HepG2 (cell line): ENCODE results near the gene INSIG1. TPM values are rescaled to one million over a fixed set of nuclear protein-coding genes. Genes with fewer than 3 reads are reported as not detected.

Experiments used
- ATAC-seq: fragments of 200-7000 bp; cut with Tn5 transposase; 3 replicates; pipeline ENCODE4 v1.9.1; 2020; ENCODE audit warnings: mild to moderate bottlenecking, moderate library complexity
- BruUV-seq: library from RNA; stranded (reverse); fragments of 400-500 nt; replicated peaks from 2 replicates; lab custom pipeline; 2021; lab: Mats Ljungman, UMichigan
- CTCF ChIA-PET: fragments of 300-600 bp; formaldehyde crosslinking; extraction: SDS; loops from one replicate; lab custom pipeline; 2021; ENCODE audit warnings: low total read pairs, inconsistent platforms, low intra/inter-chr PET ratio; lab: Yijun Ruan, JAX
- POLR2A ChIA-PET: fragments of 350-600 bp; sonication (Branson Sonifier 250); formaldehyde crosslinking; loops from one replicate; lab custom pipeline; 2020; ENCODE audit warnings: antibody characterized with exemption, inconsistent platforms; lab: Yijun Ruan, JAX
- DNase-seq: peaks from one replicate; pipeline ENCODE4 v3.0.0-alpha.2; 2015; ENCODE audit warnings: low spot score
- FAIRE-seq: peaks from 3 replicates; lab custom pipeline; 2011; peaks lifted over from hg19 to GRCh38; lab: Jason Lieb, UNC
- H2AFZ ChIP-seq: one replicate; pipeline ENCODE4 v1.6.1; 2011; ENCODE audit warnings: low read length, inconsistent platforms
- H3K27ac ChIP-seq: fragments of 300-600 bp; 3 replicates; pipeline ENCODE4 v1.8.0; 2011; ENCODE audit warnings: mixed run types, mild to moderate bottlenecking, mixed read lengths, low read length, inconsistent platforms; ENCODE audit not compliant: insufficient read depth; ENCODE audit errors: extremely low read length
- H3K27me3 ChIP-seq, 2 experiments: fragments of 200-600 bp in 1 of 2; 2 replicates in 1 of 2; 3 replicates in 1 of 2; pipeline versions ENCODE4 v1.6.0 to v1.8.0; 2011; ENCODE audit warnings: low read length in 2 of 2, mild to moderate bottlenecking in 2 of 2, moderate library complexity in 2 of 2, inconsistent platforms in 1 of 2; ENCODE audit not compliant: insufficient read depth in 2 of 2, control insufficient read depth in 1 of 2
- H3K36me3 ChIP-seq, 2 experiments: fragments of 200-600 bp in 1 of 2; replicated peaks in 1 of 2; 2 replicates in 1 of 2; 3 replicates in 1 of 2; pipeline versions ENCODE4 v1.5.1 to v1.8.0; 2011; ENCODE audit warnings: low read length in 2 of 2, inconsistent platforms in 1 of 2; ENCODE audit not compliant: insufficient read depth in 2 of 2, control insufficient read depth in 1 of 2
- H3K4me1 ChIP-seq: 2 replicates; pipeline ENCODE4 v1.5.1; 2012; ENCODE audit warnings: low read length, inconsistent platforms; ENCODE audit not compliant: insufficient read depth
- H3K4me2 ChIP-seq: 2 replicates; pipeline ENCODE4 v1.6.0; 2011; ENCODE audit warnings: low read depth, low read length, inconsistent platforms
- H3K4me3 ChIP-seq, 3 experiments: fragments of 200-600 bp in 1 of 3; sonication (generic), shearing (Covaris generic) in 1 of 3; replicated peaks in 1 of 3; 2 replicates each; pipeline ENCODE4 v1.5.1; 2011 to 2016; ENCODE audit warnings: low read length in 3 of 3, inconsistent platforms in 2 of 3, low read depth in 2 of 3, mild to moderate bottlenecking in 2 of 3, control low read depth in 1 of 3, mixed read lengths in 1 of 3; ENCODE audit not compliant: insufficient read depth in 1 of 3
- H3K79me2 ChIP-seq: one replicate; pipeline ENCODE4 v1.6.1; 2011; ENCODE audit warnings: low read length, inconsistent platforms; ENCODE audit not compliant: insufficient read depth
- H3K9ac ChIP-seq: 2 replicates; pipeline ENCODE4 v1.6.0; 2011; ENCODE audit warnings: mild to moderate bottlenecking, low read depth, low read length, inconsistent platforms; ENCODE audit not compliant: insufficient read depth
- H3K9me3 ChIP-seq: 2 replicates; pipeline ENCODE4 v1.5.1; 2012; ENCODE audit warnings: mild to moderate bottlenecking, low read length
- H4K20me1 ChIP-seq: 2 replicates; pipeline ENCODE4 v1.6.0; 2011; ENCODE audit warnings: inconsistent platforms, mild to moderate bottlenecking, low read length, moderate library complexity; ENCODE audit not compliant: insufficient read depth
- AGO2 ChIP-seq: fragments of 200-400 bp; formaldehyde crosslinking; optimal IDR thresholded peaks from 2 replicates; pipeline ENCODE3; 2017; ENCODE audit warnings: mild to moderate bottlenecking, low read depth, low read length, moderate library complexity
- AKAP8 ChIP-seq: sonication (generic); formaldehyde crosslinking; IDR thresholded peaks from 2 replicates; pipeline ENCODE4 v1.5.1; 2020; ENCODE audit warnings: mild to moderate bottlenecking, missing genetic modification reagents
- EZH2 ChIP-seq: conservative IDR thresholded peaks from 2 replicates; pipeline ENCODE4 v1.6.1; 2012; ENCODE audit warnings: mild to moderate bottlenecking, low read depth, low read length, moderate library complexity
- JUNB ChIP-seq: sonication (generic); formaldehyde crosslinking; IDR thresholded peaks from 2 replicates; pipeline ENCODE4 v1.8.0; 2022; ENCODE audit warnings: missing genetic modification reagents, mild to moderate bottlenecking, borderline replicate concordance
- MATR3 ChIP-seq: sonication (generic); formaldehyde crosslinking; IDR thresholded peaks from 2 replicates; pipeline ENCODE4 v1.4.0; 2020; ENCODE audit warnings: missing genetic modification reagents
- MEF2D ChIP-seq: sonication (generic); formaldehyde crosslinking; IDR thresholded peaks from 2 replicates; pipeline ENCODE4 v1.5.1; 2020; ENCODE audit warnings: mild to moderate bottlenecking, missing genetic modification reagents
- MTF1 ChIP-seq: sonication (generic); formaldehyde crosslinking; IDR thresholded peaks from 2 replicates; pipeline ENCODE4 v1.5.0; 2020; ENCODE audit warnings: missing genetic modification reagents
- NCOA1 ChIP-seq: sonication (generic); formaldehyde crosslinking; IDR thresholded peaks from 2 replicates; pipeline ENCODE4 v1.9.0; 2021; ENCODE audit warnings: missing genetic modification reagents
- ZFP36L1 ChIP-seq: sonication (generic); formaldehyde crosslinking; IDR thresholded peaks from 2 replicates; pipeline ENCODE4 v1.8.0; 2022; ENCODE audit warnings: mild to moderate bottlenecking, missing genetic modification reagents, moderate library complexity
- ZNF430 ChIP-seq: sonication (generic); formaldehyde crosslinking; IDR thresholded peaks from 2 replicates; pipeline ENCODE4 v1.9.0; 2021; ENCODE audit warnings: mild to moderate bottlenecking, missing genetic modification reagents
- ZNF432 ChIP-seq: sonication (generic); formaldehyde crosslinking; IDR thresholded peaks from 2 replicates; pipeline ENCODE4 v1.5.0; 2020; ENCODE audit warnings: missing genetic modification reagents, mild to moderate bottlenecking, borderline replicate concordance
- ZNF558 ChIP-seq: sonication (generic); formaldehyde crosslinking; IDR thresholded peaks from 2 replicates; pipeline ENCODE4 v1.9.0; 2022; ENCODE audit warnings: mild to moderate bottlenecking, missing genetic modification reagents, borderline replicate concordance
- ZNF816 ChIP-seq: sonication (generic); formaldehyde crosslinking; IDR thresholded peaks from 2 replicates; pipeline ENCODE4 v1.8.0; 2022; ENCODE audit warnings: missing genetic modification reagents, mild to moderate bottlenecking, borderline replicate concordance
- ZNF850 ChIP-seq: sonication (generic); formaldehyde crosslinking; conservative IDR thresholded peaks from 2 replicates; pipeline ENCODE4 v1.9.0; 2021; ENCODE audit warnings: mild to moderate bottlenecking, missing genetic modification reagents
- WGBS: methylation state at CpG from one replicate; pipeline ENCODE4 v1.1.6; 2017; ENCODE audit warnings: low lambda C conversion rate; 5-methylcytosine and 5-hydroxymethylcytosine counted together
- in situ Hi-C: cut with HindIII; loops from 2 replicates; pipeline ENCODE4 v1.10.0; 2017; ENCODE audit warnings: low pct_unique_long_range_greater_than_20kb; ENCODE audit not compliant: extremely low pct_ligation_motif_present
- intact Hi-C: fragments of 100-400 bp; cut with micrococcal nuclease; formaldehyde crosslinking; loops from one replicate; pipeline ENCODE4 v1.10.0; 2022; ENCODE audit not compliant: unreplicated experiment
- polyA plus RNA-seq, 8 experiments: library from polyadenylated mRNA; depleted of rRNA in 3 of 8; stranded (reverse) in 7 of 8; unstranded in 1 of 8; fragments of >200 nt; fragmentation: Illumina TruSeq in 4 of 8; extraction: Trizol in 4 of 8; gene quantifications; 2 replicates each; pipeline versions ENCODE4 v1.2.1 to v1.2.3, GENCODE V29; 2011 to 2016; ENCODE audit warnings: low read depth in 4 of 8, missing spikeins in 1 of 8, mixed read lengths in 1 of 8; ENCODE audit not compliant: insufficient read depth in 1 of 8
- total RNA-seq, 5 experiments: library from RNA; depleted of rRNA; stranded (reverse); fragments of >200 nt; fragmentation: Illumina TruSeq; extraction: Trizol; gene quantifications; 2 replicates each; pipeline ENCODE4 v1.2.3, GENCODE V29; 2016; ENCODE audit warnings: low read depth in 1 of 5
- TF ChIP-seq, protein P1 (sequence below): sonication (generic); formaldehyde crosslinking; IDR thresholded peaks from 2 replicates; pipeline ENCODE4 v1.4.0; 2020; ENCODE audit warnings: missing genetic modification reagents
- TF ChIP-seq, protein P2 (sequence below), 2 experiments: fragments of 450-650 bp in 1 of 2; sonication (generic) in 1 of 2; formaldehyde crosslinking; IDR thresholded peaks; 2 replicates each; pipeline versions ENCODE4 v1.5.0 to v1.8.0; 2020 to 2022; ENCODE audit warnings: mild to moderate bottlenecking in 1 of 2, missing genetic modification reagents in 1 of 2
- TF ChIP-seq, protein P3 (sequence below): sonication (generic); formaldehyde crosslinking; IDR thresholded peaks from 2 replicates; pipeline ENCODE4 v1.5.1; 2020; ENCODE audit warnings: mild to moderate bottlenecking, missing genetic modification reagents, borderline replicate concordance
- TF ChIP-seq, protein P4 (sequence below): sonication (generic); formaldehyde crosslinking; IDR thresholded peaks from 2 replicates; pipeline ENCODE4 v1.9.0; 2021; ENCODE audit warnings: missing genetic modification reagents, borderline replicate concordance

The INSIG1 gene
- total and polyA plus RNA-seq, 2 of the 13 experiments (the other 11 are each of a cell fraction or from before 2014, with no cell fraction given): 0.07 to 0.11 TPM

DNA sequence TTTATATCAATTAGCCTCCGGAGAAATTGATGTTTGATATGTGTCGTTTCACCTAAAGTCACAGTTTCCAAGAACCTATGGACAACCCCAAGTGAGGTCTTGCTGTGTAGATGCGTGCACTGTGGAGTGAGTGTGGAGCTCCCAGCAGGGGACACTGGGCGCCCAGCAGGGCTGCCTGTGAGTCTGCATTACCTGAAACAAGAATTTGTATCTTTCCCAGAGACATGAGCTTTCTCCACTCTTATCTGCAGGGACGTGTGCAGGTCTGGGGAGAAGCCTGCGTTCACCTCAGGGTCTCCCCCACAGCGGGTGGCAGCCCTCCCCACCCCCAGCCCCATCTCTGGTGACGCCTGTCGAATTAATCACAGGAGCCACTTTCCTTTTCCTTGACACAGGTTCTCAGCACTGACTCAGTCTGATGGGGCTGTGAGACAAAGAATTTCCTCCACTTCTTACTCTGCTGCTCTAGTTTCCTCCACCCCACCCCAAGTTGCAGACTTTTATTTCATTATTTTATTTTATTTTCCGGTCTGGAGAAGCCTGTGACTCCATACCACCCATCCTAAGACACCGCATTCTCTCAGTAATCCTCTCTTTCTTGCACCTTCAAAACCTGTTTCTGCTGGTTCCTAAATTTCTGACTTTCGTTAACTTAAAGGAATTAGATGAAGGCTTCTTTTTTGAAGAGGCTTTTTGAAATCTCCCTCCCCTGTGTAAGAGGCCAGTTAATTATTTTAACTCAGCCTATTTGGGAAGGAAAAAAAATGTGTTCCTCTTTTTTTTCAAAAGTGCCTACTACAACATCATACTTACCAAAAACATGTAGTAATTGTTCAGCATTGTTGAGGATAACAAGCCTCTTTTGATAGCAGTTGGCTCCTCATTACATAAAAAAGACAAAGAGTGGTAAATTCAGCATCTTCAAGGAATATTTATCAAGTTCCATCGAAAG, 17.0 kb upstream of the INSIG1 start:
- in situ Hi-C loops: no loop called here
- H3K79me2 ChIP-seq: no peaks in the 10 kb centered on the region
- TF ChIP-seq AKAP8 (CRISPR knock-in tag): no peak
- no peak for TF ChIP-seq ZNF432 (CRISPR knock-in tag)
- TF ChIP-seq ZNF850: no peak
- TF ChIP-seq EZH2: no peak
- no peak for TF ChIP-seq ZNF816 (CRISPR knock-in tag)
- TF ChIP-seq, protein P1, sequence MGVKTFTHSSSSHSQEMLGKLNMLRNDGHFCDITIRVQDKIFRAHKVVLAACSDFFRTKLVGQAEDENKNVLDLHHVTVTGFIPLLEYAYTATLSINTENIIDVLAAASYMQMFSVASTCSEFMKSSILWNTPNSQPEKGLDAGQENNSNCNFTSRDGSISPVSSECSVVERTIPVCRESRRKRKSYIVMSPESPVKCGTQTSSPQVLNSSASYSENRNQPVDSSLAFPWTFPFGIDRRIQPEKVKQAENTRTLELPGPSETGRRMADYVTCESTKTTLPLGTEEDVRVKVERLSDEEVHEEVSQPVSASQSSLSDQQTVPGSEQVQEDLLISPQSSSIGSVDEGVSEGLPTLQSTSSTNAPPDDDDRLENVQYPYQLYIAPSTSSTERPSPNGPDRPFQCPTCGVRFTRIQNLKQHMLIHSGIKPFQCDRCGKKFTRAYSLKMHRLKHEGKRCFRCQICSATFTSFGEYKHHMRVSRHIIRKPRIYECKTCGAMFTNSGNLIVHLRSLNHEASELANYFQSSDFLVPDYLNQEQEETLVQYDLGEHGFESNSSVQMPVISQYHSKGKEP (CRISPR knock-in tag): no peak
- TF ChIP-seq ZNF558 (CRISPR knock-in tag): no peak
- no peak for TF ChIP-seq MTF1 (CRISPR knock-in tag)
- TF ChIP-seq MEF2D (CRISPR knock-in tag): no peak
- TF ChIP-seq, protein P2, sequence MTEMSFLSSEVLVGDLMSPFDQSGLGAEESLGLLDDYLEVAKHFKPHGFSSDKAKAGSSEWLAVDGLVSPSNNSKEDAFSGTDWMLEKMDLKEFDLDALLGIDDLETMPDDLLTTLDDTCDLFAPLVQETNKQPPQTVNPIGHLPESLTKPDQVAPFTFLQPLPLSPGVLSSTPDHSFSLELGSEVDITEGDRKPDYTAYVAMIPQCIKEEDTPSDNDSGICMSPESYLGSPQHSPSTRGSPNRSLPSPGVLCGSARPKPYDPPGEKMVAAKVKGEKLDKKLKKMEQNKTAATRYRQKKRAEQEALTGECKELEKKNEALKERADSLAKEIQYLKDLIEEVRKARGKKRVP (CRISPR knock-in tag; IDR thresholded peaks at IDR 0.05): no peak
- no peak for TF ChIP-seq NCOA1 (CRISPR knock-in tag)
- no peak for TF ChIP-seq ZFP36L1 (CRISPR knock-in tag)
- no peak for TF ChIP-seq AGO2
- no peak for TF ChIP-seq ZNF430 (CRISPR knock-in tag)
- TF ChIP-seq MATR3 (CRISPR knock-in tag): no peak
- TF ChIP-seq JUNB (CRISPR knock-in tag): no peak
- TF ChIP-seq, protein P3, sequence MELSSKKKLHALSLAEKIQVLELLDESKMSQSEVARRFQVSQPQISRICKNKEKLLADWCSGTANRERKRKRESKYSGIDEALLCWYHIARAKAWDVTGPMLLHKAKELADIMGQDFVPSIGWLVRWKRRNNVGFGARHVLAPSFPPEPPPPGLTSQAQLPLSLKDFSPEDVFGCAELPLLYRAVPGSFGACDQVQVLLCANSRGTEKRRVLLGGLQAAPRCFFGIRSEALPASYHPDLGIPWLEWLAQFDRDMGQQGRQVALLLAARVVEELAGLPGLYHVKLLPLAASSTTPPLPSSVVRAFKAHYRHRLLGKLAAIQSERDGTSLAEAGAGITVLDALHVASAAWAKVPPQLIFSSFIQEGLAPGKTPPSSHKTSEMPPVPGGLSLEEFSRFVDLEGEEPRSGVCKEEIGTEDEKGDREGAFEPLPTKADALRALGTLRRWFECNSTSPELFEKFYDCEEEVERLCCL (CRISPR knock-in tag): no peak
- TF ChIP-seq, protein P4, sequence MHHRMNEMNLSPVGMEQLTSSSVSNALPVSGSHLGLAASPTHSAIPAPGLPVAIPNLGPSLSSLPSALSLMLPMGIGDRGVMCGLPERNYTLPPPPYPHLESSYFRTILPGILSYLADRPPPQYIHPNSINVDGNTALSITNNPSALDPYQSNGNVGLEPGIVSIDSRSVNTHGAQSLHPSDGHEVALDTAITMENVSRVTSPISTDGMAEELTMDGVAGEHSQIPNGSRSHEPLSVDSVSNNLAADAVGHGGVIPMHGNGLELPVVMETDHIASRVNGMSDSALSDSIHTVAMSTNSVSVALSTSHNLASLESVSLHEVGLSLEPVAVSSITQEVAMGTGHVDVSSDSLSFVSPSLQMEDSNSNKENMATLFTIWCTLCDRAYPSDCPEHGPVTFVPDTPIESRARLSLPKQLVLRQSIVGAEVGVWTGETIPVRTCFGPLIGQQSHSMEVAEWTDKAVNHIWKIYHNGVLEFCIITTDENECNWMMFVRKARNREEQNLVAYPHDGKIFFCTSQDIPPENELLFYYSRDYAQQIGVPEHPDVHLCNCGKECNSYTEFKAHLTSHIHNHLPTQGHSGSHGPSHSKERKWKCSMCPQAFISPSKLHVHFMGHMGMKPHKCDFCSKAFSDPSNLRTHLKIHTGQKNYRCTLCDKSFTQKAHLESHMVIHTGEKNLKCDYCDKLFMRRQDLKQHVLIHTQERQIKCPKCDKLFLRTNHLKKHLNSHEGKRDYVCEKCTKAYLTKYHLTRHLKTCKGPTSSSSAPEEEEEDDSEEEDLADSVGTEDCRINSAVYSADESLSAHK (CRISPR knock-in tag): no peak
- H4K20me1 ChIP-seq: no peaks in the 10 kb centered on the region
- WGBS: 19% methylated on average over 10 of the region's 13 CpGs
- POLR2A ChIA-PET: no interaction called here
- H3K4me3 ChIP-seq: no peak overlapping the region
- no peak overlapping the region for H3K9ac ChIP-seq
- no peaks in the 10 kb centered on the region for H3K9me3 ChIP-seq
- H3K36me3 ChIP-seq: no peaks in the 10 kb centered on the region
- intact Hi-C loops: no loop called here
- no peak for ATAC-seq
- H3K4me1 ChIP-seq: no peaks in the 10 kb centered on the region
- no peak overlapping the region for H3K4me2 ChIP-seq
- BruUV-seq: no TSS peak
- no peak for DNase-seq
- no peak for FAIRE-seq
- H2AFZ ChIP-seq: no peak overlapping the region
- H3K27ac ChIP-seq: no peak overlapping the region
- CTCF ChIA-PET: no interaction called here
- peaks cover 6 to 71% of the 10 kb centered on the region in 2 experiments; a peak in 3 of 5 replicates for H3K27me3 ChIP-seq
